Right lobe of liver (tissue), 4 donors: ENCODE measurements around the gene SIX5.

Source experiments
- CTCF ChIP-seq, 4 donors: fragments of 200-600 bp in 3 of 4; fragments of 450-650 bp in 1 of 4; IDR thresholded peaks; one replicate each; pipeline versions ENCODE4 v1.5.1 to v1.8.0; 2016 to 2022; ENCODE audit warnings: antibody characterized with exemption in 4 of 4, mild to moderate bottlenecking in 2 of 4
- POLR2A ChIP-seq: fragments of 450-650 bp; IDR thresholded peaks from one replicate; pipeline ENCODE4 v1.6.1; 2017; ENCODE audit warnings: antibody characterized with exemption, mild to moderate bottlenecking
- donor health status: DM: no; HTN: no; CAD: no.
- donor health status: DM: no; HTN: no; CAD: no.
- donor health status: DM: no; HTN: yes; CAD: no.

- TF ChIP-seq CTCF (IDR thresholded peaks at IDR 0.05): no peak
- TF ChIP-seq POLR2A: no peak
Observed at GRCh38 chr19:45774765-45775164, 5.7 kb upstream of the SIX5 start.
